Stimulated activated CD8-positive, alpha-beta memory T cell treated with anti-CD3 and anti-CD28 coated beads, Interleukin-4, amount 100 ng/mL, for 48 hours (primary cell): Measurements from ENCODE around the gene HIC2.
"Not testable (repeated sequence)": the region's sequence is repeated elsewhere in the genome, so short reads cannot be mapped to it uniquely, and the experiment has no call there.

Experiments
- DNase-seq: peaks from one replicate; pipeline ENCODE4 v3.0.0-alpha.2; 2020

HIC2 gene

GRCh38 chr22:21498489-21498888, 81.3 kb downstream of the HIC2 start:
- not testable (repeated sequence) for DNase-seq

- not testable (repeated sequence) for DNase-seq
Observed at GRCh38 chr22:21499623-21500506, 82.7 kb downstream of the HIC2 start.
